Liver (tissue), 9 donors: ENCODE data around the gene NHSL2. TPM values are rescaled to one million over a fixed set of nuclear protein-coding genes. Genes with fewer than 3 reads are reported as not detected.

ENCODE experiments used
- DNase-seq: peaks from one replicate; pipeline ENCODE4 v3.0.0-alpha.2; 2017; ENCODE audit warnings: low spot score
- H3K27ac ChIP-seq, 2 donors: one replicate each; pipeline ENCODE4 v1.7.0; 2013; ENCODE audit warnings: inconsistent platforms in 2 of 2, low read length in 2 of 2, control low read depth in 1 of 2, low read depth in 1 of 2, mild to moderate bottlenecking in 1 of 2
- H3K27me3 ChIP-seq, 4 donors: one replicate each; pipeline versions ENCODE4 v1.6.1 to v1.7.0; 2013; ENCODE audit warnings: low read length in 3 of 4, inconsistent platforms in 1 of 4, mild to moderate bottlenecking in 1 of 4, moderate library complexity in 1 of 4; ENCODE audit not compliant: control insufficient read depth in 4 of 4, insufficient read depth in 4 of 4
- H3K36me3 ChIP-seq, 4 donors: one replicate each; pipeline versions ENCODE4 v1.6.1 to v1.7.0; 2013; ENCODE audit warnings: low read length in 3 of 4, mild to moderate bottlenecking in 3 of 4, low read depth in 1 of 4, moderate library complexity in 1 of 4; ENCODE audit not compliant: control insufficient read depth in 4 of 4, insufficient read depth in 3 of 4
- H3K4me1 ChIP-seq, 4 donors: one replicate each; pipeline versions ENCODE4 v1.6.1 to v1.7.0; 2013; ENCODE audit warnings: low read length in 3 of 4, mild to moderate bottlenecking in 3 of 4, moderate library complexity in 1 of 4; ENCODE audit not compliant: control insufficient read depth in 4 of 4, insufficient read depth in 4 of 4
- H3K4me3 ChIP-seq, 3 donors: one replicate each; pipeline versions ENCODE4 v1.6.1 to v1.7.0; 2013; ENCODE audit warnings: low read length in 3 of 3, control low read depth in 1 of 3, low read depth in 1 of 3, mild to moderate bottlenecking in 1 of 3
- H3K9ac ChIP-seq, 2 donors: one replicate each; pipeline ENCODE4 v1.7.0; 2013; ENCODE audit warnings: low read length in 2 of 2, mild to moderate bottlenecking in 2 of 2, moderate library complexity in 2 of 2, control low read depth in 1 of 2, low read depth in 1 of 2
- H3K9me3 ChIP-seq, 4 donors: one replicate each; pipeline versions ENCODE4 v1.6.1 to v1.7.0; 2013; ENCODE audit warnings: low read length in 3 of 4; ENCODE audit not compliant: control insufficient read depth in 4 of 4
- ATF3 ChIP-seq: IDR thresholded peaks from 2 replicates; pipeline ENCODE4 v1.6.1; 2016; ENCODE audit warnings: antibody characterized with exemption
- CTCF ChIP-seq: fragments of 150-350 bp; IDR thresholded peaks from 2 replicates; pipeline ENCODE4 v1.5.1; 2017; ENCODE audit warnings: improper control_type of control experiment, low read depth, low read length; ENCODE audit not compliant: missing input control
- EGR1 ChIP-seq, 2 donors: IDR thresholded peaks; 2 replicates each; pipeline ENCODE4 v1.6.1; 2016 to 2018; ENCODE audit warnings: antibody characterized with exemption in 2 of 2, low read depth in 2 of 2
- FOXA2 ChIP-seq: IDR thresholded peaks from 2 replicates; pipeline ENCODE4 v1.6.1; 2016; ENCODE audit warnings: antibody characterized with exemption
- GABPA ChIP-seq, 2 donors: IDR thresholded peaks in 1 of 2; conservative IDR thresholded peaks in 1 of 2; 2 replicates each; pipeline ENCODE4 v1.6.1; 2016; ENCODE audit warnings: antibody characterized with exemption in 2 of 2, mild to moderate bottlenecking in 1 of 2, moderate library complexity in 1 of 2
- HNF4A ChIP-seq, 2 donors: conservative IDR thresholded peaks; 2 replicates each; pipeline ENCODE4 v1.6.1; 2016; ENCODE audit warnings: antibody characterized with exemption in 2 of 2, mild to moderate bottlenecking in 2 of 2
- MAX ChIP-seq: IDR thresholded peaks from 2 replicates; pipeline ENCODE4 v1.6.1; 2016; ENCODE audit warnings: antibody characterized with exemption
- NR2F2 ChIP-seq: IDR thresholded peaks from 2 replicates; pipeline ENCODE4 v1.6.1; 2016; ENCODE audit warnings: antibody characterized with exemption
- RAD21 ChIP-seq, 2 donors: IDR thresholded peaks; 2 replicates each; pipeline ENCODE4 v1.6.1; 2016; ENCODE audit warnings: antibody characterized with exemption in 2 of 2, mild to moderate bottlenecking in 2 of 2
- REST ChIP-seq: IDR thresholded peaks from 2 replicates; pipeline ENCODE4 v1.6.1; 2016; ENCODE audit warnings: antibody characterized with exemption, mild to moderate bottlenecking
- RXRA ChIP-seq, 2 donors: IDR thresholded peaks; 2 replicates each; pipeline ENCODE4 v1.6.1; 2017 to 2018; ENCODE audit warnings: antibody characterized with exemption in 2 of 2, mild to moderate bottlenecking in 1 of 2
- SP1 ChIP-seq: IDR thresholded peaks from 2 replicates; pipeline ENCODE4 v1.6.1; 2018; ENCODE audit warnings: antibody characterized with exemption, mild to moderate bottlenecking
- TAF1 ChIP-seq: conservative IDR thresholded peaks from 2 replicates; pipeline ENCODE4 v1.6.1; 2016; ENCODE audit warnings: antibody characterized with exemption, mild to moderate bottlenecking
- YY1 ChIP-seq: IDR thresholded peaks from 2 replicates; pipeline ENCODE4 v1.6.1; 2016; ENCODE audit warnings: antibody characterized with exemption, mild to moderate bottlenecking
- ZBTB33 ChIP-seq: IDR thresholded peaks from 2 replicates; pipeline ENCODE4 v1.6.1; 2016; ENCODE audit warnings: antibody characterized with exemption
- WGBS: extraction: QIAGEN DNeasy Blood & Tissue Kit; methylation state at CpG from one replicate; pipeline ENCODE4 v1.1.7; 2013; 5-methylcytosine and 5-hydroxymethylcytosine counted together
- polyA plus RNA-seq, 2 donors: library from polyadenylated mRNA; stranded (reverse) in 1 of 2; unstranded in 1 of 2; fragments of 200-250 nt in 1 of 2; fragments of >200 nt in 1 of 2; fragmentation: Nextera tagmentation in 1 of 2; extraction: Ambion mirVana in 1 of 2; gene quantifications; one replicate each; pipeline versions ENCODE4 v1.2.1 to v1.2.3, GENCODE V29; 2013 to 2015
- total RNA-seq, 2 donors: library from RNA; depleted of rRNA; stranded (reverse); fragments of >200 nt; gene quantifications; one replicate each; pipeline ENCODE4 v1.2.3, GENCODE V29; 2014
- donor health status: healthy.
- donor health status: healthy.
- donor health status: healthy.
- donor health status: healthy.
- donor health status: healthy.

NHSL2 gene
- total and polyA plus RNA-seq, 4 donors = 0.45 to 1.3 (median 1.1) TPM

GRCh38 chrX:72141372-72142004 is 230.8 kb downstream of the NHSL2 start:
- H3K27ac ChIP-seq = no peak overlapping the region
- WGBS = 77% methylated on average over 4 of the region's 4 CpGs
- DNase-seq = no peak
- no peak overlapping the region for H3K4me3 ChIP-seq
- H3K27me3 ChIP-seq = no peaks in the 10 kb centered on the region
- TF ChIP-seq EGR1 (IDR thresholded peaks at IDR 0.05; ENCODE audit: low read depth in 2 of 2) (no peak), SP1 (no peak), REST (no peak), TAF1 (no peak), NR2F2 (no peak), HNF4A (conservative IDR thresholded peaks at IDR 0.05) (no peak), FOXA2 (no peak), CTCF (no peak), YY1 (no peak), RXRA (IDR thresholded peaks at IDR 0.05) (no peak), ATF3 (no peak), GABPA (IDR thresholded peaks at IDR 0.05 in 1 of 2, conservative IDR thresholded peaks at IDR 0.05 in 1 of 2) (no peak), MAX (no peak), RAD21 (IDR thresholded peaks at IDR 0.05) (no peak), ZBTB33 (no peak)
- H3K4me1 ChIP-seq = no peaks in the 10 kb centered on the region
- H3K36me3 ChIP-seq = no peaks in the 10 kb centered on the region
- H3K9me3 ChIP-seq = no peaks in the 10 kb centered on the region
- H3K9ac ChIP-seq = no peak overlapping the region
